ENCODE results near the gene GMCL1. TPM values are rescaled to one million over a fixed set of nuclear protein-coding genes. Genes with fewer than 3 reads are reported as not detected.
"Not testable (repeated sequence)": the region's sequence is repeated elsewhere in the genome, so short reads cannot be mapped to it uniquely, and the experiment has no call there.

GMCL1 gene
- total RNA-seq, 1 donor from 2014 or later = 8.7 TPM

DNA sequence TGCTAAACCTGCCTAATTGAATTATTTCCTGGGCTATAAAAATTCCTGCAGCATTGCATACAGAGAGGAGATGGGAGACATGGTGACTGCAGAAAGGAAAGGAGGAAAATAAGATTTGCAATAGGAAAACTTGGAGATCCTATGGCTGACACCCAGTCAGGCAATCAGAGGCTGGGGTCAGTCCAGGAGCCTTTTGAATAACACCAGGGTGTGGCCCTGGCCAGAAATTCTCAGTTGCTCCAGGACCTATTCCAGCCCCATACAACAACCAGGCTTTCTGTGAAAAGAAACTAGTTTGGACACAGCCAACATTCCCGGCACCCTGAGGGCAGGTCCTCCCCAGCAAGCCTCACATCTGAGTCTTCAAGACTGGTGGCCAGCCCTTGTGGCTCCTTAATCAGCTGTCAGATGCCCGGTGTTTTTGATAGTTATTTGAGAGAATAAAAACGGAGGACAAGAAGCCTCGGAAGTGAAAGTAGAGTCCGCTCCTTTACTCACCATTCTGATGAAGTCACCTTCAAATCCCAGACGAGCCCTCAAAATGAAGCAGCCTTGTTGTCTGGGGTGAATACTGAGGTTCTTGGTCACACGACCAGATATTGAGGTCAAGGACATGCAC lies 31.1 kb upstream of the GMCL1 start:
- peak overlapping the region; percentile 16 for H3K4me3 ChIP-seq (ENCODE audit: low read depth, low read length)
- DNase-seq (ENCODE audit: low read depth) = no peak
- TF ChIP-seq, protein P1, sequence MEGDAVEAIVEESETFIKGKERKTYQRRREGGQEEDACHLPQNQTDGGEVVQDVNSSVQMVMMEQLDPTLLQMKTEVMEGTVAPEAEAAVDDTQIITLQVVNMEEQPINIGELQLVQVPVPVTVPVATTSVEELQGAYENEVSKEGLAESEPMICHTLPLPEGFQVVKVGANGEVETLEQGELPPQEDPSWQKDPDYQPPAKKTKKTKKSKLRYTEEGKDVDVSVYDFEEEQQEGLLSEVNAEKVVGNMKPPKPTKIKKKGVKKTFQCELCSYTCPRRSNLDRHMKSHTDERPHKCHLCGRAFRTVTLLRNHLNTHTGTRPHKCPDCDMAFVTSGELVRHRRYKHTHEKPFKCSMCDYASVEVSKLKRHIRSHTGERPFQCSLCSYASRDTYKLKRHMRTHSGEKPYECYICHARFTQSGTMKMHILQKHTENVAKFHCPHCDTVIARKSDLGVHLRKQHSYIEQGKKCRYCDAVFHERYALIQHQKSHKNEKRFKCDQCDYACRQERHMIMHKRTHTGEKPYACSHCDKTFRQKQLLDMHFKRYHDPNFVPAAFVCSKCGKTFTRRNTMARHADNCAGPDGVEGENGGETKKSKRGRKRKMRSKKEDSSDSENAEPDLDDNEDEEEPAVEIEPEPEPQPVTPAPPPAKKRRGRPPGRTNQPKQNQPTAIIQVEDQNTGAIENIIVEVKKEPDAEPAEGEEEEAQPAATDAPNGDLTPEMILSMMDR (conservative IDR thresholded peaks at IDR 0.05; ENCODE audit: low read depth, low read length) = no peak

DNA sequence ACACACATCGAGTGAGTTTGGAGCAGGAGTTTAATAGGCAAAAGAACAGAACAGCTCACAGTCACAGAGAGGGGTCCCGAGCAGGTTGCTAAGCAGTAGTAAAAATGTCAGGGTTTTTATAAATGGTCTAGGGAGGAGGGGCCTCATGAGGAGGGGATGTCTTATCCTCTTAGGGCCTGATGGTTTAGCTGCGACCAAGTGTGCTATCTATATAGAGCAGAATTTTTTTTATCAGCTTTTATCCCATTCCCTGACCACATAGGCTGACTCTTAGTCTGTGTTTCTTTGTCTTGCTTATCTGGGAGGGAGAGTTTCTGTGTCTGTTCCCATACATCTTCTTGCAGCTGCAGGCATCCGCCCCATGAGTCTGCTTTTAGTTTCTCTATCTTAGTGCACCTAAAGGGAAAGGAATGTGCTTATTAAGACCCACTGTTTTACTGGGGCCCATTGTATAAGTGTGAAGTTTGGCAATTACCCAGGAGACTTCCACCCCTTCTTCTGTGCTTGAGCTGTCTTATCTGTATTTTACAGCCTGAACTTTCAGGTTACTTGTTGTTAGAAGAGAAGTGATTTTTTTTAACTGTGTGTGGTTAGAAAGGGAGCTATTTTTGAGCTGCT lies 30.4 kb upstream of the GMCL1 start:
- no peak for DNase-seq (ENCODE audit: low read depth)
- TF ChIP-seq, protein P1 (conservative IDR thresholded peaks at IDR 0.05; ENCODE audit: low read depth, low read length) = no peak
- peak overlapping the region; percentile 16 for H3K4me3 ChIP-seq (ENCODE audit: low read depth, low read length)

DNA sequence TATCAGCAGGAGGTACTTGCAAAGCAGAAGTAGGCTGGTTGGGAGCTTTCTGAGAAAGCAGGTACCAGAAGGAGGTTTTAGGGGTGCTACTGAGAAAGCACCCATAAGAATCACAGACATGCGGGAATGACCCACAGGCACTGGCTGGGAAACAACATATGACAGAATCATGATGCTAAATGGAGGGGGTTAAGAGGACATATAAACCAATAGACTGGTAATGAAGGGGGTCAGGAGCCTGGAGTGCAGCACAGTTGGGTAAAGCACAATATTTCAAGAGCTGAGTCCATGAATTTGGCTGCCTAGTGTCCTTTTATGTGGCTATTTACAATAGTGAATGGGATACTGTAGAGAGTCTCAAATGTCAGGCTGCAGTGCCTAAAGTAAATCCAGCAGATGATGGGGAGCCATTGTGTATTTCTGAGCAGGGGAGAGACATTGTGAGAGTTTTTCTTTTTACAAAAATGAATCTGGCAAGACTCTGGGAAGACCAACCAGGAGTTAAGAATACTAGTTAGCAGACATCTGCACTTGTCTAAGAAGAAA lies 27.6 kb upstream of the GMCL1 start:
- DNase-seq (ENCODE audit: low read depth) = no peak
- TF ChIP-seq, protein P1 (conservative IDR thresholded peaks at IDR 0.05; ENCODE audit: low read depth, low read length) = no peak

DNA sequence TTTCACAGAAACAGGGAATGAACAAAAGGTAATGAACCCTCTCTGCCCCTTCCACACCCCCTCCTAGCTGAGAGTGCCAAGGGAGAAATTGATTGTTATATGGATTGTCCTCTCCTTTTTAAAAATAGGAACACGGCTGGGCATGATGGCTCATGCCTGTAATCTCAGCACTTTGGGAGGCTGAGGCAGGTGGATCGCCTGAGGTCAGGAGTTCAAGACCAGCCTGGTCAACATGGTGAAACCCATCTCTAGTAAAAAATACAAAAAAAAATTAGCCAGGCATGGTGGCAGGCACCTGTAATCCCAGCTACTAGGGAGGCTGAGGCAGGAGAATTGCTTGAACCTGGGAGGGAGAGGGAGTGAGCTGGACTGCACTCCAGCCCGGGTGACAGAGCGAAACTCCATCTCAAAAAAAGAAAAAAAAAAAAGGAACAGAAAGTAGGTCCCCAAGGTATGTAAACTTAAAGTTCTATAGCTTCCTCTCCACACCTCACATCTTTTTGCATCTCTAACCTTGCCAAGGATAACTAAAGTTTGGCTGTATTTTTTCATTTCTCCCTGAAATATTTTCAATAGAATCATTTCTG lies 26.6 kb upstream of the GMCL1 start:
- DNase-seq (ENCODE audit: low read depth) = not testable (repeated sequence)

More for the DNA sequence above, 27.6 kb upstream of the GMCL1 start:
- H3K4me3 ChIP-seq (ENCODE audit: low read depth, low read length) = no peak overlapping the region

DNA sequence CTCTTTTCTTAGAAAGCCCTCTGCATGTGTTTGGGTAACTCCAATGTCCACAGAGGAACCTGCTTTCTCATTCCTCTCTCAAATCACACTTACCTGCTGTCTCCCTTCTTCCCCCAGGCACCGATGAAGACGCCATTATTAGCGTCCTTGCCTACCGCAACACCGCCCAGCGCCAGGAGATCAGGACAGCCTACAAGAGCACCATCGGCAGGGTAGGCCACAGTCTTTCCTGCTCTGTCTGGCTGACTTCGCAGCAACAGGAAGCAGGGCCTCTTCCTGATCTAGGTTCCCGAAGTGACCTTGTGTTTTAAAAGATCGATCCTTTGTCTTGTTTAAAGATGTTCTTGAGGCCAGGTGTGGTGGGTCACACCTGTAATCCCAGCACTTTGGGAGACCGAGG lies 25.0 kb upstream of the GMCL1 start:
- no peak overlapping the region for H3K4me3 ChIP-seq (ENCODE audit: low read depth, low read length)
- TF ChIP-seq, protein P1 (conservative IDR thresholded peaks at IDR 0.05; ENCODE audit: low read depth, low read length) = no peak
- no peak for DNase-seq (ENCODE audit: low read depth)

More for the DNA sequence above, 26.6 kb upstream of the GMCL1 start:
- not testable (repeated sequence) for H3K4me3 ChIP-seq (ENCODE audit: low read depth, low read length)

DNA sequence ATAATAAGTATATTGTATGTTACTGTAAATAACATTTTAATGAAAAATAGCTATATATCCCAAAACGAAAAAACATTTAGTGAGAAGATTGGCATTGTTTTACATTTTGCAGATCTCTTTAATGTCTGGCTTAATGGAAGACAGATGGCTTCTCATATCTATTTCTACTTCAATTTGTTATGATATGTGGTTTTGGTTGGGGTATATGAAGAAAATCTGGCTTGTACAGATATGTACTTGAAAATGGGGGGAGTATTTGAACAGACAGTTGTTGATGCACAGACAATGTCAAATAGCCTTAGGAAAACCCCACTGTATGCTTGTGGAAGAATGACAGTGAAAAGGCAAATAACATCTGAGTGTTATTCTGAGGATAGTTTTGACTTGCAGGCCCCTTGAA lies 23.6 kb upstream of the GMCL1 start:
- DNase-seq (ENCODE audit: low read depth) = no peak
- H3K4me3 ChIP-seq (ENCODE audit: low read depth, low read length) = no peak overlapping the region
- TF ChIP-seq, protein P1 (conservative IDR thresholded peaks at IDR 0.05; ENCODE audit: low read depth, low read length) = no peak

DNA sequence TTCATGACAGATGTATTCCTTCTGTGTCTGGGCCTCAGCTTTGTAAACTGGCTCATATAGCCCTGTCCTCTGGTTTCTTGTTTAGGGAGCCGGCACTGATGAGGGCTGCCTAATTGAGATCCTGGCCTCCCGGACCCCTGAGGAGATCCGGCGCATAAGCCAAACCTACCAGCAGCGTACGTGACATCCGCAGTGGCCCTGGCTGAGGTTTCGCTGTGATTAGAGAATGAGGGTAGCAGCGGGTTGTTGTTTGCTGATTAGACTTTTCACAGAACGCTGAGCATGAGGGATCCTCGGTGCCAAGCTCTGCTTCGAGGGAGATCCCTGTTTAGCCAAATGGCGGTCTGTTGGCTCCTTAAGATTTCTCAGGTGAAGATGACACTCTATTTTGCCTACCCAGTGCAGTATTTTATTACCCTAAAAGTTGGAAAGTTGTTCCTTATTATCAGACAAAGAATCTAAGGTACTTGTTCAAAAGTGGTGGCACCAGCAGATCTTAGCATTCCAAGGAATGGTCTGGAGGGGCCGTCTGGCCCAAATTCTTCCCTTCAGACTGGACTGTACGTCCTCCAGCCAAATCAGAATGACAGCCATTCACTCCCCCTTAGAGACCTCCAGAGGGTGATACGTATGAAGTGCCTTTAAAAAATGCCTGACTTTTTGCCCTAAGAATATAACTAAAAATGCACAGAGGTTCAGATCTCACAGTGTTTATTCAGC lies 21.5 kb upstream of the GMCL1 start:
- TF ChIP-seq, protein P1 (conservative IDR thresholded peaks at IDR 0.05; ENCODE audit: low read depth, low read length) = no peak
- H3K4me3 ChIP-seq (ENCODE audit: low read depth, low read length) = no peak overlapping the region
- DNase-seq (ENCODE audit: low read depth) = no peak

Data from epithelial cell of proximal tubule (primary cell).